Measurements from ENCODE around the gene LPAR1.

DNA sequence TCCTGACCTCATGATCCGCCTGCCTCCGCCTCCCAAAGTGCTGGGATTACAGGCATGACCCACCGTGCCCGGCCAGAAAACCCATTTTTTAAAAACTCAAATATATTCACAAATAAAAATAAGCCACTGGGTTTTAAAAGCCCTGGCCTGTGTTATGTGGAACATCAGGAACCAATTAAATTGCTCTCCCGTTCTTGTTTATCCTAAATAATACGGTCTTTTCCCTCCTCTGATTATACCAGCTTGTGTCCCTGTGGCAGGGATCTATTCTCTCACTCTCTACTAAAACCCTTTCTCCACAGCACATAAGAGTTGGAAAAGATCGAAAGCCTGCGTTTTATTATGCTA lies 30.1 kb upstream of the LPAR1 start:
- TF ChIP-seq, protein P1, sequence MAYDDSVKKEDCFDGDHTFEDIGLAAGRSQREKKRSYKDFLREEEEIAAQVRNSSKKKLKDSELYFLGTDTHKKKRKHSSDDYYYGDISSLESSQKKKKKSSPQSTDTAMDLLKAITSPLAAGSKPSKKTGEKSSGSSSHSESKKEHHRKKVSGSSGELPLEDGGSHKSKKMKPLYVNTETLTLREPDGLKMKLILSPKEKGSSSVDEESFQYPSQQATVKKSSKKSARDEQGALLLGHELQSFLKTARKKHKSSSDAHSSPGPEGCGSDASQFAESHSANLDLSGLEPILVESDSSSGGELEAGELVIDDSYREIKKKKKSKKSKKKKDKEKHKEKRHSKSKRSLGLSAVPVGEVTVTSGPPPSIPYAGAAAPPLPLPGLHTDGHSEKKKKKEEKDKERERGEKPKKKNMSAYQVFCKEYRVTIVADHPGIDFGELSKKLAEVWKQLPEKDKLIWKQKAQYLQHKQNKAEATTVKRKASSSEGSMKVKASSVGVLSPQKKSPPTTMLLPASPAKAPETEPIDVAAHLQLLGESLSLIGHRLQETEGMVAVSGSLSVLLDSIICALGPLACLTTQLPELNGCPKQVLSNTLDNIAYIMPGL (CRISPR knock-in tag; IDR thresholded peaks at IDR 0.05): no peak
- TF ChIP-seq, protein P2, sequence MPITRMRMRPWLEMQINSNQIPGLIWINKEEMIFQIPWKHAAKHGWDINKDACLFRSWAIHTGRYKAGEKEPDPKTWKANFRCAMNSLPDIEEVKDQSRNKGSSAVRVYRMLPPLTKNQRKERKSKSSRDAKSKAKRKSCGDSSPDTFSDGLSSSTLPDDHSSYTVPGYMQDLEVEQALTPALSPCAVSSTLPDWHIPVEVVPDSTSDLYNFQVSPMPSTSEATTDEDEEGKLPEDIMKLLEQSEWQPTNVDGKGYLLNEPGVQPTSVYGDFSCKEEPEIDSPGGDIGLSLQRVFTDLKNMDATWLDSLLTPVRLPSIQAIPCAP (CRISPR knock-in tag; IDR thresholded peaks at IDR 0.05): no peak
- TF ChIP-seq, protein P3, sequence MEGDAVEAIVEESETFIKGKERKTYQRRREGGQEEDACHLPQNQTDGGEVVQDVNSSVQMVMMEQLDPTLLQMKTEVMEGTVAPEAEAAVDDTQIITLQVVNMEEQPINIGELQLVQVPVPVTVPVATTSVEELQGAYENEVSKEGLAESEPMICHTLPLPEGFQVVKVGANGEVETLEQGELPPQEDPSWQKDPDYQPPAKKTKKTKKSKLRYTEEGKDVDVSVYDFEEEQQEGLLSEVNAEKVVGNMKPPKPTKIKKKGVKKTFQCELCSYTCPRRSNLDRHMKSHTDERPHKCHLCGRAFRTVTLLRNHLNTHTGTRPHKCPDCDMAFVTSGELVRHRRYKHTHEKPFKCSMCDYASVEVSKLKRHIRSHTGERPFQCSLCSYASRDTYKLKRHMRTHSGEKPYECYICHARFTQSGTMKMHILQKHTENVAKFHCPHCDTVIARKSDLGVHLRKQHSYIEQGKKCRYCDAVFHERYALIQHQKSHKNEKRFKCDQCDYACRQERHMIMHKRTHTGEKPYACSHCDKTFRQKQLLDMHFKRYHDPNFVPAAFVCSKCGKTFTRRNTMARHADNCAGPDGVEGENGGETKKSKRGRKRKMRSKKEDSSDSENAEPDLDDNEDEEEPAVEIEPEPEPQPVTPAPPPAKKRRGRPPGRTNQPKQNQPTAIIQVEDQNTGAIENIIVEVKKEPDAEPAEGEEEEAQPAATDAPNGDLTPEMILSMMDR (IDR thresholded peaks at IDR 0.05): no peak
- TF ChIP-seq, protein P4, sequence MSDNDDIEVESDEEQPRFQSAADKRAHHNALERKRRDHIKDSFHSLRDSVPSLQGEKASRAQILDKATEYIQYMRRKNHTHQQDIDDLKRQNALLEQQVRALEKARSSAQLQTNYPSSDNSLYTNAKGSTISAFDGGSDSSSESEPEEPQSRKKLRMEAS (CRISPR knock-in tag; IDR thresholded peaks at IDR 0.05): no peak
- no peak for TF ChIP-seq ETV6 (CRISPR knock-in tag; IDR thresholded peaks at IDR 0.05)
- TF ChIP-seq SMAD4 (CRISPR knock-in tag; IDR thresholded peaks at IDR 0.05): no peak
- TF ChIP-seq NFE2L1 (CRISPR knock-in tag; IDR thresholded peaks at IDR 0.05): no peak
- TF ChIP-seq, protein P5, sequence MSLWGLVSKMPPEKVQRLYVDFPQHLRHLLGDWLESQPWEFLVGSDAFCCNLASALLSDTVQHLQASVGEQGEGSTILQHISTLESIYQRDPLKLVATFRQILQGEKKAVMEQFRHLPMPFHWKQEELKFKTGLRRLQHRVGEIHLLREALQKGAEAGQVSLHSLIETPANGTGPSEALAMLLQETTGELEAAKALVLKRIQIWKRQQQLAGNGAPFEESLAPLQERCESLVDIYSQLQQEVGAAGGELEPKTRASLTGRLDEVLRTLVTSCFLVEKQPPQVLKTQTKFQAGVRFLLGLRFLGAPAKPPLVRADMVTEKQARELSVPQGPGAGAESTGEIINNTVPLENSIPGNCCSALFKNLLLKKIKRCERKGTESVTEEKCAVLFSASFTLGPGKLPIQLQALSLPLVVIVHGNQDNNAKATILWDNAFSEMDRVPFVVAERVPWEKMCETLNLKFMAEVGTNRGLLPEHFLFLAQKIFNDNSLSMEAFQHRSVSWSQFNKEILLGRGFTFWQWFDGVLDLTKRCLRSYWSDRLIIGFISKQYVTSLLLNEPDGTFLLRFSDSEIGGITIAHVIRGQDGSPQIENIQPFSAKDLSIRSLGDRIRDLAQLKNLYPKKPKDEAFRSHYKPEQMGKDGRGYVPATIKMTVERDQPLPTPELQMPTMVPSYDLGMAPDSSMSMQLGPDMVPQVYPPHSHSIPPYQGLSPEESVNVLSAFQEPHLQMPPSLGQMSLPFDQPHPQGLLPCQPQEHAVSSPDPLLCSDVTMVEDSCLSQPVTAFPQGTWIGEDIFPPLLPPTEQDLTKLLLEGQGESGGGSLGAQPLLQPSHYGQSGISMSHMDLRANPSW (CRISPR knock-in tag; conservative IDR thresholded peaks at IDR 0.05; ENCODE audit: low read depth): no peak
- no peak for TF ChIP-seq CREM (CRISPR knock-in tag; IDR thresholded peaks at IDR 0.05)
